GM12891 (cell line): Measurements from ENCODE around the gene THTPA.
"Not testable (repeated sequence)": the region's sequence is repeated elsewhere in the genome, so short reads cannot be mapped to it uniquely, and the experiment has no call there.

Experiments used
- DNase-seq: peaks from one replicate; pipeline ENCODE4 v3.0.0; 2011; ENCODE audit warnings: low spot score; ENCODE audit not compliant: insufficient read length
- FAIRE-seq: peaks from 2 replicates; lab custom pipeline; 2011; peaks lifted over from hg19 to GRCh38; lab: Jason Lieb, UNC
- PAX5 ChIP-seq: IDR thresholded peaks from 2 replicates; pipeline ENCODE4 v1.6.1; 2011; ENCODE audit warnings: low read length, moderate library complexity, mild to moderate bottlenecking; ENCODE audit not compliant: insufficient read depth, severe bottlenecking
- POLR2A ChIP-seq: IDR thresholded peaks from 2 replicates; pipeline ENCODE4 v1.6.1; 2011; ENCODE audit warnings: low read depth, low read length, control low read depth
- POLR2AphosphoS5 ChIP-seq: IDR thresholded peaks from 2 replicates; pipeline ENCODE4 v1.6.1; 2011; ENCODE audit warnings: low read depth, low read length, control low read depth
- POU2F2 ChIP-seq: IDR thresholded peaks from 2 replicates; pipeline ENCODE4 v1.6.1; 2011; ENCODE audit warnings: low read depth, mild to moderate bottlenecking, control low read depth, low read length, moderate library complexity
- SPI1 ChIP-seq: IDR thresholded peaks from 2 replicates; pipeline ENCODE4 v1.6.1; 2011; ENCODE audit warnings: low read depth, low read length, control low read depth
- TAF1 ChIP-seq: IDR thresholded peaks from 2 replicates; pipeline ENCODE4 v1.6.1; 2011; ENCODE audit warnings: low read depth, low read length, control low read depth

The THTPA gene

DNA sequence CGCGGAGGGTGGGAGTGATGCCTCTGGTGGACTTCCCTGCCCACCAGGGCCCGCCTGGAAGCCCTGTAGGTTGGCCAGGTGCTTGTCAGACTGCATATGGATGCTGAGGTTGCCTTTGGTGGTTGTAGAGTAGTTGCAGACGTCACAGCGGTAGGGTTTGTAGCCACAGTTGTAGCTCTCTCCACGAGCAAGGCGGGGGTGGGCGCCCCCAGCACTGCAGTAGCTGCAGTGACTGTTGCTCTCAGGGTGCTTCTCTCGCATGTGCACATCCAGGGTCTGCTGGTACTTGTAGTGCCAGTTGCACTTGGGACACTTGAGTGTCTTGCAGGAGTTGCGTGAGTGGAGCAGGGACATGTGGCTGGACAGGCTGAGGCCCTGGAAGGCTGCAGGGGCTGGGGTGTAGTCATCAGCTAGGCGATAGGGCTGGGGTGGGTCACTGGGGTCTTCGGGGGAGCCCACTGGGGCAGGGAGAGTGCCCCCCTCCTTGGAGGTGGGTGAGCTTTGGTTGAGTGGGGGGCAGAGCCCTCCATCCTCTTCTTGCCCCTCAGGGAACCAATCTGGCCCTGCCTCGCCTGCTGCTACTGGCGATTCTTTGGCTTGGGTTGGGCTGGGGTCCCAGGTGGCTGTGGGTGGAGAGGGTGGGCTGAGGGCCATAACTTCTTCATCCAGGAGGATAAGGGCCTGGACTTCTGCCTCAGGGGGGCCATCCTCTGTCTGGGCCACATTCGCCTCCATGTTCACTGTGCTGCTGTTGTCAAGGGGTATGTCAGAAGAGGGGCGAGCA is 22.2 kb upstream of the THTPA start:
- no peak for FAIRE-seq
- no peak for DNase-seq
- TF ChIP-seq TAF1: no peak
- no peak for TF ChIP-seq PAX5
- no peak for TF ChIP-seq POLR2AphosphoS5
- TF ChIP-seq SPI1: no peak
- no peak for TF ChIP-seq POU2F2
- TF ChIP-seq POLR2A: no peak

DNA sequence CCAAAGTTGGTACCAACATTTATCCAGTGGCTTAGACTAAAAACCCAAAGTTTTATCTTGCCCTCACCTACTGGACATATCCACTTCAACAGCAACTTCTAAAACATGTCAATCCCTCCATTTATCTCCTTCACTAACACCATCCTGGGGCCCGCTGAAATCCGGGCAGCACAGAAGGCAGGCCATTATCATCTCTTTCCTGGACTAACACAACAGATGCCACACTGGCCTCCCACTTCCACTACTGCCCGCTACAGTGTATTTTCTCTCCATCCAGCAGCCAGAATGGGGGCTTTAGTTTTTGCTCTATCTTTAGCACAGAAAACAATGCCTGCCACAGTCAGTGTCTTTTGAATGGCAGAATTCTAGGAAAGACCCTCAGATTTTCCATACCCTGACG is 20.1 kb upstream of the THTPA start:
- no peak for FAIRE-seq
- no peak for DNase-seq
- TF ChIP-seq POLR2A (no peak), SPI1 (no peak), POU2F2 (no peak), POLR2AphosphoS5 (no peak), PAX5 (no peak), TAF1 (no peak)

DNA sequence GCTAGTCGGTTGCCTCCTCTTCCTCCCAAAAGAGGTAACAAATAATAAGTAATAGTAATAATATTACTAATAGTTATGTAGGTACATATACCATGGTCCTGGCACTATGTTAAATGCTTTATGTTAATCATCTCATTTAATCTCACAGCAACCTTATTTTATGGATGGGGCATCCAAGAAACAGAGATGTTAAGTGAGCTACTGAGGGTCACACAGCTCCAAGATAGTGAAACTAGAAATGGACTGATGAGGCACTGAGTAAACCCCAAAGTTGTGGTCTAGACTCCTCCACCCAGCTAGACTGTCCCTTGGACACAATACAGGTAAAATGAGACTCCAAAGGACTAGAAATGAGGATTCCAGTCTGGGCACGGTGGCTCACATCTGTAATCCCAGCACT is 19.6 kb upstream of the THTPA start:
- DNase-seq (no peak), FAIRE-seq (no peak)
- TF ChIP-seq POU2F2 (no peak), TAF1 (no peak), SPI1 (no peak), POLR2AphosphoS5 (no peak), POLR2A (no peak), PAX5 (no peak)

GRCh38 chr14:23536906-23537305 is 19.2 kb upstream of the THTPA start:
- DNase-seq, FAIRE-seq: not testable (repeated sequence)

- TF ChIP-seq PAX5: no peak
- FAIRE-seq (no peak), DNase-seq (no peak)
These were observed 18.6 kb upstream of the THTPA start for GRCh38 chr14:23537351-23538049.

DNA sequence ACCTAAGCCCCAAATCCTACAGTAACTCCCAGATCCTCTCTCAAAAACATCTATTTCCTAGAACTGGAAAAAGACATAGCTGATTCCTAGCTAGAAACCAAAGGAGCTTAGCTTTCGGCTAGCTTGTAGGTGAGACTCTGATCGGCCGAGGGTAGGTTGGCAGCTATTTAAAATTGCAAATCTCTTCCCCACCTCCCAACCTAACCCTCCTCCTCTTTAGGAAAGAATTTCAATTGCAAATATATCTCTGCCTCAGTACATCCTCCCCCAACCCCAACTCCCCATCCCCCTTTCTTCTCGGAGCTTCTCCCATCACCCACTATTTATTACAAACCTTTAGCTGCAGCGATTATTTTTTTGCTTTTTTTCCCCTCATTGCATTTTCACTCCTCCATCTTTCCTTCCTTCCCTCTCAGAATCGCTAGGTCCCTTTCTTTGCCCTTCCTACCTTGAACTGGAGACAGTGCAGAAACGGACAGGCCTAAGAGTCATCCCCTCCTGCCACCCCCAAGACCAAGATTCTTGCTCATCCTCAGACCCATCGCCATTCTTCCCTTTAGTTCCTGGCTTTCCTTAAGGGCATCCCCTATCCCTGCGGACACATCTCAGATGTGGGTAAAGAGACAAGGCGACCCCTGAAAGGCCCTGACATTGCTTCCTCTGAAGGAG is 17.9 kb upstream of the THTPA start:
- TF ChIP-seq TAF1 (no peak), SPI1 (no peak), POU2F2 (no peak), POLR2AphosphoS5 (no peak)
- DNase-seq (no peak), FAIRE-seq (no peak)

GRCh38 chr14:23538785-23539184 is 17.3 kb upstream of the THTPA start:
- FAIRE-seq: no peak
- TF ChIP-seq TAF1 (no peak), PAX5 (no peak), POLR2AphosphoS5 (no peak), POU2F2 (no peak), SPI1 (no peak), POLR2A (no peak)
- no peak for DNase-seq

- DNase-seq: peak; percentile 61
- TF ChIP-seq POLR2AphosphoS5 (no peak), POU2F2 (no peak), PAX5 (no peak), POLR2A (no peak), TAF1 (no peak), SPI1 (no peak)
- FAIRE-seq: peak; percentile 94
These were observed 16.6 kb upstream of the THTPA start for GRCh38 chr14:23539248-23540140.

- FAIRE-seq (no peak), DNase-seq (no peak)
- TF ChIP-seq POLR2AphosphoS5: no peak
- no peak for TF ChIP-seq PAX5
- no peak for TF ChIP-seq POLR2A
- TF ChIP-seq SPI1: no peak
- no peak for TF ChIP-seq POU2F2
- TF ChIP-seq TAF1: no peak
These were observed 16.0 kb upstream of the THTPA start for GRCh38 chr14:23540141-23540469.

- FAIRE-seq (no peak), DNase-seq (no peak)
- TF ChIP-seq SPI1: no peak
- TF ChIP-seq TAF1: no peak
- no peak for TF ChIP-seq POLR2AphosphoS5
- no peak for TF ChIP-seq POLR2A
- no peak for TF ChIP-seq PAX5
- TF ChIP-seq POU2F2: no peak
These were observed 13.8 kb upstream of the THTPA start for GRCh38 chr14:23542261-23542660.
